ENCODE measurements around the gene MCU. TPM values are rescaled to one million over a fixed set of nuclear protein-coding genes. Genes with fewer than 3 reads are reported as not detected.

Gene MCU
- total and polyA plus RNA-seq, 2 of the 4 experiments (the other 2 are of a cell fraction): 36.2 to 36.7 TPM

GRCh38 chr10:72736176-72736827 is 44.4 kb downstream of the MCU start:
- Histone ChIP-seq H2BK15ac (ENCODE audit: low read depth, low read length) (peak overlapping the region; percentile 25; the same call in 2 of the 3 replicates), H3K36me3 (ENCODE audit: control insufficient read depth, insufficient read depth, low read length) (no peaks in the 10 kb centered on the region), H2BK120ac (ENCODE audit: low read depth, low read length) (peak overlapping the region; percentile 73; the same call in 1 of the 2 replicates), H3K18ac (ENCODE audit: low read depth, low read length) (peak overlapping the region; percentile 87; the same call in 1 of the 2 replicates), H3K4me2 (ENCODE audit: low read depth, low read length) (peak overlapping the region; percentile 36; the same call in 1 of the 2 replicates), H3K27me3 (ENCODE audit: control insufficient read depth, insufficient read depth, low read length) (no peaks in the 10 kb centered on the region), H3K9me3 (ENCODE audit: control insufficient read depth, insufficient read depth, low read length) (no peaks in the 10 kb centered on the region), H3K23ac (ENCODE audit: low read depth, low read length) (peak overlapping the region; percentile 87), H3K79me1 (ENCODE audit: low read depth in 1 of 2, low read length in 2 of 2) (peaks cover 15 to 67% of the 10 kb centered on the region in 2 experiments), H3K4me3 (ENCODE audit: insufficient read depth, low read depth, low read length) (no peak overlapping the region), H3K9ac (ENCODE audit: low read depth, low read length) (peak overlapping the region; percentile 14; the same call in 1 of the 2 replicates), H3K27ac (ENCODE audit: insufficient read depth, low read length) (peak overlapping the region; percentile 40), H4K91ac (ENCODE audit: insufficient read depth, low read depth, low read length) (peak overlapping the region; percentile 66; the same call in 1 of the 2 replicates), H3K14ac (replicated peaks; ENCODE audit: low read depth, low read length) (peak overlapping the region; percentile 86), H2BK20ac (ENCODE audit: low read depth, low read length) (peak overlapping the region; percentile 61), H3K9me1 (ENCODE audit: insufficient read depth, low read length) (peaks cover 4% of the 10 kb centered on the region; the same call in 1 of the 2 replicates), H3K4me1 (ENCODE audit: control insufficient read depth, insufficient read depth, low read length) (peaks cover 15% of the 10 kb centered on the region), H3K56ac (ENCODE audit: extremely low read depth, insufficient read depth, low read length) (no peak overlapping the region), H2BK5ac (ENCODE audit: low read depth, low read length, poor library complexity, severe bottlenecking) (peak overlapping the region; percentile 97), H2AFZ (replicated peaks; ENCODE audit: low read length, poor library complexity) (no peak overlapping the region), H2AK9ac (replicated peaks; ENCODE audit: low read depth, low read length, poor library complexity) (no peak overlapping the region), H4K5ac (ENCODE audit: low read depth, low read length) (peak overlapping the region; percentile 60; the same call in 1 of the 2 replicates), H3K4ac (ENCODE audit: low read depth, low read length) (peak overlapping the region; percentile 75; the same call in 1 of the 2 replicates), H4K8ac (ENCODE audit: low read depth in 2 of 2, low read length in 2 of 2) (peak overlapping the region in 1 of 2 experiments; percentile 81; a peak in 2 of 4 replicates), H4K20me1 (ENCODE audit: insufficient read depth, low read length) (peaks cover 3% of the 10 kb centered on the region; the same call in 1 of the 2 replicates), H2AK5ac (ENCODE audit: low read depth, low read length) (peak overlapping the region; percentile 10; the same call in 1 of the 2 replicates)
- ATAC-seq (ENCODE audit: low read depth) (peak; percentile 37), DNase-seq (peak; percentile 49)
- CTCF ChIA-PET: no interaction called here
- no peak for TF ChIP-seq RFX5 (IDR thresholded peaks at IDR 0.05; ENCODE audit: low read depth, low read length)
- no peak for TF ChIP-seq BHLHE40 (IDR thresholded peaks at IDR 0.05; ENCODE audit: low read depth, low read length)
- TF ChIP-seq, protein P1, sequence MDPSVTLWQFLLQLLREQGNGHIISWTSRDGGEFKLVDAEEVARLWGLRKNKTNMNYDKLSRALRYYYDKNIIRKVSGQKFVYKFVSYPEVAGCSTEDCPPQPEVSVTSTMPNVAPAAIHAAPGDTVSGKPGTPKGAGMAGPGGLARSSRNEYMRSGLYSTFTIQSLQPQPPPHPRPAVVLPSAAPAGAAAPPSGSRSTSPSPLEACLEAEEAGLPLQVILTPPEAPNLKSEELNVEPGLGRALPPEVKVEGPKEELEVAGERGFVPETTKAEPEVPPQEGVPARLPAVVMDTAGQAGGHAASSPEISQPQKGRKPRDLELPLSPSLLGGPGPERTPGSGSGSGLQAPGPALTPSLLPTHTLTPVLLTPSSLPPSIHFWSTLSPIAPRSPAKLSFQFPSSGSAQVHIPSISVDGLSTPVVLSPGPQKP (IDR thresholded peaks at IDR 0.05; ENCODE audit: borderline replicate concordance, low read depth, low read length): no peak
- no peak for TF ChIP-seq MAZ (IDR thresholded peaks at IDR 0.05; ENCODE audit: borderline replicate concordance, low read depth, low read length)
- TF ChIP-seq MXI1 (IDR thresholded peaks at IDR 0.05; ENCODE audit: borderline replicate concordance, low read depth, low read length): no peak
- TF ChIP-seq RAD21 (IDR thresholded peaks at IDR 0.05; ENCODE audit: low read length): no peak
- TF ChIP-seq CEBPB (IDR thresholded peaks at IDR 0.05; ENCODE audit: low read depth, low read length): no peak
- TF ChIP-seq CHD1 (IDR thresholded peaks at IDR 0.05; ENCODE audit: low read depth, low read length): no peak
- TF ChIP-seq MAFK (IDR thresholded peaks at IDR 0.05; ENCODE audit: low read depth, low read length): no peak
- TF ChIP-seq, protein P2, sequence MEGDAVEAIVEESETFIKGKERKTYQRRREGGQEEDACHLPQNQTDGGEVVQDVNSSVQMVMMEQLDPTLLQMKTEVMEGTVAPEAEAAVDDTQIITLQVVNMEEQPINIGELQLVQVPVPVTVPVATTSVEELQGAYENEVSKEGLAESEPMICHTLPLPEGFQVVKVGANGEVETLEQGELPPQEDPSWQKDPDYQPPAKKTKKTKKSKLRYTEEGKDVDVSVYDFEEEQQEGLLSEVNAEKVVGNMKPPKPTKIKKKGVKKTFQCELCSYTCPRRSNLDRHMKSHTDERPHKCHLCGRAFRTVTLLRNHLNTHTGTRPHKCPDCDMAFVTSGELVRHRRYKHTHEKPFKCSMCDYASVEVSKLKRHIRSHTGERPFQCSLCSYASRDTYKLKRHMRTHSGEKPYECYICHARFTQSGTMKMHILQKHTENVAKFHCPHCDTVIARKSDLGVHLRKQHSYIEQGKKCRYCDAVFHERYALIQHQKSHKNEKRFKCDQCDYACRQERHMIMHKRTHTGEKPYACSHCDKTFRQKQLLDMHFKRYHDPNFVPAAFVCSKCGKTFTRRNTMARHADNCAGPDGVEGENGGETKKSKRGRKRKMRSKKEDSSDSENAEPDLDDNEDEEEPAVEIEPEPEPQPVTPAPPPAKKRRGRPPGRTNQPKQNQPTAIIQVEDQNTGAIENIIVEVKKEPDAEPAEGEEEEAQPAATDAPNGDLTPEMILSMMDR (conservative IDR thresholded peaks at IDR 0.05; ENCODE audit: low read depth, low read length): no peak
- BruUV-seq (replicated peaks): no TSS peak
- intact Hi-C loops (cut with micrococcal nuclease) (no loop called here), dilution Hi-C loops (cut with HindIII; ENCODE audit: low sequenced_read_pairs, unreplicated experiment) (no loop called here), in situ Hi-C loops (cut with MboI; ENCODE audit: low sequenced_read_pairs) (no loop called here)
- no CpG with 5 or more reads among the region's 1 CpG for WGBS, 2 experiments (ENCODE audit: extremely low coverage in 2 of 2, insufficient read length in 1 of 2)
- POLR2A ChIA-PET (ENCODE audit: unreplicated experiment): interaction anchor here (0.9 kb wide), 1 partner anchor 15 kb away, joined by 3 read pairs; no protein-coding TSS in a partner anchor

Measured in IMR-90 (cell line).